ENCODE data around the gene GHR.

Gene GHR

GRCh38 chr5:42496397-42497156 lies 73.3 kb downstream of the GHR start:
- H3K36me3 ChIP-seq (ENCODE audit: insufficient read depth, low read length): no peaks in the 10 kb centered on the region
- H3K9ac ChIP-seq (ENCODE audit: low read depth, low read length, poor library complexity, severe bottlenecking): no peak overlapping the region
- H4K20me1 ChIP-seq (ENCODE audit: insufficient read depth, low read length, poor library complexity, severe bottlenecking): no peaks in the 10 kb centered on the region
- no peaks in the 10 kb centered on the region for H3K79me2 ChIP-seq (ENCODE audit: insufficient read depth, low read length)
- no peaks in the 10 kb centered on the region for H3K9me2 ChIP-seq (replicated peaks; ENCODE audit: low read depth, low read length)
- no peaks in the 10 kb centered on the region for H3K4me1 ChIP-seq (ENCODE audit: insufficient read depth, low read length, poor library complexity, severe bottlenecking)
- no peak overlapping the region for H2AFZ ChIP-seq (ENCODE audit: low read length)
- H3K4me2 ChIP-seq (ENCODE audit: low read depth, low read length, poor library complexity, severe bottlenecking): no peak overlapping the region
- no peak overlapping the region for H3K4me3 ChIP-seq (ENCODE audit: low read length, poor library complexity, severe bottlenecking)
- no peak for TF ChIP-seq EZH2phosphoT487 (IDR thresholded peaks at IDR 0.05; ENCODE audit: borderline replicate concordance)
- TF ChIP-seq CTCF (conservative IDR thresholded peaks at IDR 0.05; ENCODE audit: low read length): no peak
- no peaks in the 10 kb centered on the region for H3K27me3 ChIP-seq (ENCODE audit: insufficient read depth, low read length, poor library complexity, severe bottlenecking)
- H3K9me3 ChIP-seq (ENCODE audit: insufficient read depth, low read depth, low read length): no peaks in the 10 kb centered on the region
- no peaks in the 10 kb centered on the region for H3F3A ChIP-seq (ENCODE audit: low read depth)

DNA sequence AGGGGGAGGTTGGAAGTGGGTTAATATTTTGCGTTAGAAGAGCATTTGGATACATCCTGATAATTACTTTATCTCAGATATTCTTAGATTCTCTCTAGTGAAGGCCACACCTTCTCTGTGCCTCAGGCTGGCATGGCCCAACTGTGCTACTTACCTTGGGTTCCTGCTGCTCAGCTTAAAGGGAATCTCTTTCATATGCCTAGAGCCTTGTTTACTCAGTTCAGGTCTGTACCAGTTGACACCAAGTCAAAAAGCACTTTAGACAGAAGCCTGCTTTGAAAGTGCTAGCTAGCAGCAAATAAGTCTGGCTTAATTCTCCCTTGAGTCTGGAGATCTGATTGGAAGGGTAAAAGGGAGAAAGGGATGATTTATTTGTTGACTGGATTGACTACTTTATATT lies 74.8 kb downstream of the GHR start:
- H3K9ac ChIP-seq (ENCODE audit: low read depth, low read length, poor library complexity, severe bottlenecking): no peak overlapping the region
- no peaks in the 10 kb centered on the region for H4K20me1 ChIP-seq (ENCODE audit: insufficient read depth, low read length, poor library complexity, severe bottlenecking)
- no peaks in the 10 kb centered on the region for H3K4me1 ChIP-seq (ENCODE audit: insufficient read depth, low read length, poor library complexity, severe bottlenecking)
- H3K4me3 ChIP-seq (ENCODE audit: low read length, poor library complexity, severe bottlenecking): no peak overlapping the region
- H2AFZ ChIP-seq (ENCODE audit: low read length): no peak overlapping the region
- TF ChIP-seq EZH2phosphoT487 (IDR thresholded peaks at IDR 0.05; ENCODE audit: borderline replicate concordance): no peak
- no peak for TF ChIP-seq CTCF (conservative IDR thresholded peaks at IDR 0.05; ENCODE audit: low read length)
- no peaks in the 10 kb centered on the region for H3K27me3 ChIP-seq (ENCODE audit: insufficient read depth, low read length, poor library complexity, severe bottlenecking)
- H3K79me2 ChIP-seq (ENCODE audit: insufficient read depth, low read length): no peaks in the 10 kb centered on the region
- no peaks in the 10 kb centered on the region for H3K9me2 ChIP-seq (replicated peaks; ENCODE audit: low read depth, low read length)
- no peaks in the 10 kb centered on the region for H3K9me3 ChIP-seq (ENCODE audit: insufficient read depth, low read depth, low read length)
- H3F3A ChIP-seq (ENCODE audit: low read depth): no peaks in the 10 kb centered on the region
- H3K36me3 ChIP-seq (ENCODE audit: insufficient read depth, low read length): no peaks in the 10 kb centered on the region
- H3K4me2 ChIP-seq (ENCODE audit: low read depth, low read length, poor library complexity, severe bottlenecking): no peak overlapping the region

- no peak overlapping the region for H3K9ac ChIP-seq (ENCODE audit: low read depth, low read length, poor library complexity, severe bottlenecking)
- no peaks in the 10 kb centered on the region for H4K20me1 ChIP-seq (ENCODE audit: insufficient read depth, low read length, poor library complexity, severe bottlenecking)
- H3K4me2 ChIP-seq (ENCODE audit: low read depth, low read length, poor library complexity, severe bottlenecking): no peak overlapping the region
- H3K4me3 ChIP-seq (ENCODE audit: low read length, poor library complexity, severe bottlenecking): no peak overlapping the region
- H3K36me3 ChIP-seq (ENCODE audit: insufficient read depth, low read length): no peaks in the 10 kb centered on the region
- no peak for TF ChIP-seq EZH2phosphoT487 (IDR thresholded peaks at IDR 0.05; ENCODE audit: borderline replicate concordance)
- TF ChIP-seq CTCF (conservative IDR thresholded peaks at IDR 0.05; ENCODE audit: low read length): no peak
- no peaks in the 10 kb centered on the region for H3K79me2 ChIP-seq (ENCODE audit: insufficient read depth, low read length)
- no peaks in the 10 kb centered on the region for H3K27me3 ChIP-seq (ENCODE audit: insufficient read depth, low read length, poor library complexity, severe bottlenecking)
- H3K4me1 ChIP-seq (ENCODE audit: insufficient read depth, low read length, poor library complexity, severe bottlenecking): no peaks in the 10 kb centered on the region
- H3F3A ChIP-seq (ENCODE audit: low read depth): no peaks in the 10 kb centered on the region
- H3K9me2 ChIP-seq (replicated peaks; ENCODE audit: low read depth, low read length): no peaks in the 10 kb centered on the region
- no peaks in the 10 kb centered on the region for H3K9me3 ChIP-seq (ENCODE audit: insufficient read depth, low read depth, low read length)
- no peak overlapping the region for H2AFZ ChIP-seq (ENCODE audit: low read length)
These were observed 75.8 kb downstream of the GHR start for GRCh38 chr5:42499016-42499415.

All from Loucy (cell line).